ENCODE measurements around the gene PHF24. TPM values are rescaled to one million over a fixed set of nuclear protein-coding genes. Genes with fewer than 3 reads are reported as not detected.

The PHF24 gene
- total RNA-seq, 2 experiments from 2014 or later = not detected

GRCh38 chr9:34964458-34964857, 6.4 kb downstream of the PHF24 start:
- H3K4me1 ChIP-seq (ENCODE audit: insufficient read depth, low read length) = no peaks in the 10 kb centered on the region
- TF ChIP-seq, protein P1, sequence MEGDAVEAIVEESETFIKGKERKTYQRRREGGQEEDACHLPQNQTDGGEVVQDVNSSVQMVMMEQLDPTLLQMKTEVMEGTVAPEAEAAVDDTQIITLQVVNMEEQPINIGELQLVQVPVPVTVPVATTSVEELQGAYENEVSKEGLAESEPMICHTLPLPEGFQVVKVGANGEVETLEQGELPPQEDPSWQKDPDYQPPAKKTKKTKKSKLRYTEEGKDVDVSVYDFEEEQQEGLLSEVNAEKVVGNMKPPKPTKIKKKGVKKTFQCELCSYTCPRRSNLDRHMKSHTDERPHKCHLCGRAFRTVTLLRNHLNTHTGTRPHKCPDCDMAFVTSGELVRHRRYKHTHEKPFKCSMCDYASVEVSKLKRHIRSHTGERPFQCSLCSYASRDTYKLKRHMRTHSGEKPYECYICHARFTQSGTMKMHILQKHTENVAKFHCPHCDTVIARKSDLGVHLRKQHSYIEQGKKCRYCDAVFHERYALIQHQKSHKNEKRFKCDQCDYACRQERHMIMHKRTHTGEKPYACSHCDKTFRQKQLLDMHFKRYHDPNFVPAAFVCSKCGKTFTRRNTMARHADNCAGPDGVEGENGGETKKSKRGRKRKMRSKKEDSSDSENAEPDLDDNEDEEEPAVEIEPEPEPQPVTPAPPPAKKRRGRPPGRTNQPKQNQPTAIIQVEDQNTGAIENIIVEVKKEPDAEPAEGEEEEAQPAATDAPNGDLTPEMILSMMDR (IDR thresholded peaks at IDR 0.05) = no peak
- Mint-ChIP-seq H3K36me3 (ENCODE audit: low read depth) (no peaks in the 10 kb centered on the region), H3K9me3 (no peaks in the 10 kb centered on the region), H3K27ac (no peak overlapping the region), H3K4me1 (ENCODE audit: low read depth) (no peaks in the 10 kb centered on the region), H3K27me3 (peaks cover 80% of the 10 kb centered on the region), H3K4me3 (no peak overlapping the region)
- POLR2A ChIA-PET = no interaction called here
- intact Hi-C loops (cut with DNase I, micrococcal nuclease) = no loop called here
- peaks cover 25 to 76% of the 10 kb centered on the region in 2 experiments for H3K27me3 ChIP-seq (ENCODE audit: control insufficient read depth in 1 of 2, insufficient read depth in 2 of 2, low read length in 2 of 2)
- H3K9me3 ChIP-seq (ENCODE audit: control insufficient read depth in 1 of 2, insufficient read depth in 1 of 2, low read length in 2 of 2) = no peaks in the 10 kb centered on the region
- no peak overlapping the region for H3K27ac ChIP-seq (ENCODE audit: low read depth in 1 of 2, low read length in 2 of 2)
- DNase-seq = no peak
- no peak for ATAC-seq (ENCODE audit: poor library complexity)
- H3K36me3 ChIP-seq (ENCODE audit: insufficient read depth, low read length) = no peaks in the 10 kb centered on the region
- H3K4me3 ChIP-seq (ENCODE audit: low read length) = no peak overlapping the region
- CTCF ChIA-PET = interaction anchor here (0.6 kb wide), 1 partner anchor 82 kb away, joined by 3 read pairs; no protein-coding TSS in a partner anchor

DNA sequence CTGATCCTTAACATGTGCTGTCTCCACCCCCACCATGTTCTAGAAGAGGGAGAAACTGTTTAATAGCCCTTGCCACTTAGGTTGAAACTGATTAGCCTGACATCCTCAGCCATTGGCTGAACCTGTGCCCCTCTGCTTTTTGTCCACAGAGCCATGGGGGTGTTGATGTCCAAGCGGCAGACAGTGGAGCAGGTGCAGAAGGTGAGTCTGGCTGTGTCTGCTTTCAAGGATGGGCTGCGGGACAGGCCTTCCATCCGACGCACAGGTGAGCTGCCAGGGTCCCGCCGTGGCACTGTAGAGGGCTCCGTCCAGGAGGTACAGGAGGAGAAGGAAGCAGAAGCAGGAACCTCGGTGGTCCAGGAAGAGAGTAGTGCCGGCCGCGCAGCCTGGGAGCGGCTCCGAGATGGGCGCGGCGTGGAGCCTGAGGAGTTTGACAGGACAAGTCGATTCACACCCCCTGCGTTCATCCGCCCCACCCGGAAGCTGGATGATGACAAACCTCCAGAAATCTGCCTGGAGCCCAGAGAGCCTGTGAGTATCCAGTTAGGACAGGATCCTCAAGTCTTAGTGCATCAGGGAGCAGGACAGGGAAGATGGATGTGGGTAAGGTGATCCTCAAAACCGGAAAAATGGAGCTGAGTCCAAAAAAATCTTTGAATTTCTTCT, 13.2 kb downstream of the PHF24 start:
- Mint-ChIP-seq H3K9me3 (no peaks in the 10 kb centered on the region), H3K4me3 (no peak overlapping the region), H3K36me3 (ENCODE audit: low read depth) (no peaks in the 10 kb centered on the region), H3K27ac (no peak overlapping the region), H3K27me3 (peaks cover 16% of the 10 kb centered on the region), H3K4me1 (ENCODE audit: low read depth) (no peaks in the 10 kb centered on the region)
- H3K9me3 ChIP-seq (ENCODE audit: control insufficient read depth in 1 of 2, insufficient read depth in 1 of 2, low read length in 2 of 2) = no peaks in the 10 kb centered on the region
- no peak for DNase-seq
- intact Hi-C loops (cut with DNase I, micrococcal nuclease) = no loop called here
- no peaks in the 10 kb centered on the region for H3K4me1 ChIP-seq (ENCODE audit: insufficient read depth, low read length)
- TF ChIP-seq, protein P1 (IDR thresholded peaks at IDR 0.05) = no peak
- H3K27me3 ChIP-seq (ENCODE audit: control insufficient read depth in 1 of 2, insufficient read depth in 2 of 2, low read length in 2 of 2) = peaks cover 4 to 16% of the 10 kb centered on the region in 2 experiments
- H3K27ac ChIP-seq (ENCODE audit: low read depth in 1 of 2, low read length in 2 of 2) = no peak overlapping the region
- no peaks in the 10 kb centered on the region for H3K36me3 ChIP-seq (ENCODE audit: insufficient read depth, low read length)
- CTCF ChIA-PET = interaction anchor here (1.4 kb wide), 1 partner anchor 72 kb away, joined by 3 read pairs; no protein-coding TSS in a partner anchor
- no peak overlapping the region for H3K4me3 ChIP-seq (ENCODE audit: low read length)
- ATAC-seq (ENCODE audit: poor library complexity) = no peak
- POLR2A ChIA-PET = no interaction called here

- Histone ChIP-seq H3K27me3 (ENCODE audit: control insufficient read depth in 1 of 2, insufficient read depth in 2 of 2, low read length in 2 of 2) (no peaks in the 10 kb centered on the region), H3K36me3 (ENCODE audit: insufficient read depth, low read length) (no peaks in the 10 kb centered on the region), H3K4me1 (ENCODE audit: insufficient read depth, low read length) (no peaks in the 10 kb centered on the region), H3K27ac (ENCODE audit: low read depth in 1 of 2, low read length in 2 of 2) (no peak overlapping the region), H3K4me3 (ENCODE audit: low read length) (no peak overlapping the region), H3K9me3 (ENCODE audit: control insufficient read depth in 1 of 2, insufficient read depth in 1 of 2, low read length in 2 of 2) (peaks cover 0 to 3% of the 10 kb centered on the region in 2 experiments)
- no peaks in the 10 kb centered on the region for H3K9me3 Mint-ChIP-seq
- ATAC-seq (ENCODE audit: poor library complexity) = no peak
- CTCF ChIA-PET = no interaction called here
- no peak for DNase-seq
- no peak overlapping the region for H3K4me3 Mint-ChIP-seq
- H3K4me1 Mint-ChIP-seq (ENCODE audit: low read depth) = no peaks in the 10 kb centered on the region
- intact Hi-C loops (cut with DNase I, micrococcal nuclease) = no loop called here
- no peak overlapping the region for H3K27ac Mint-ChIP-seq
- TF ChIP-seq, protein P1 (IDR thresholded peaks at IDR 0.05) = no peak
- no peaks in the 10 kb centered on the region for H3K27me3 Mint-ChIP-seq
- POLR2A ChIA-PET = no interaction called here
- H3K36me3 Mint-ChIP-seq (ENCODE audit: low read depth) = no peaks in the 10 kb centered on the region
Measured at GRCh38 chr9:34974664-34975063, 16.6 kb downstream of the PHF24 start.

Measured in CD4-positive, alpha-beta T cell (primary cell).